Activated CD4-positive, alpha-beta memory T cell treated with anti-CD3 and anti-CD28 coated beads for 36 hours (primary cell): ENCODE data around the gene FAM120A. TPM values are rescaled to one million over a fixed set of nuclear protein-coding genes. Genes with fewer than 3 reads are reported as not detected.

Experiments
- CTCF ChIA-PET: fragments of 350-600 bp; sonication (Branson Sonifier 250); formaldehyde crosslinking; loops from one replicate; lab custom pipeline; 2021; ENCODE audit warnings: antibody characterized with exemption, inconsistent platforms; lab: Charles Lee
- POLR2A ChIA-PET: fragments of 350-600 bp; sonication (Branson Sonifier 250); formaldehyde crosslinking; loops from one replicate; lab custom pipeline; 2021; ENCODE audit warnings: antibody characterized with exemption; lab: Charles Lee
- DNase-seq: peaks from one replicate; pipeline ENCODE4 v3.0.0-alpha.2; 2020
- H3K27ac Mint-ChIP-seq: one replicate; pipeline ENCODE4 v1.8.0; 2021; ENCODE audit warnings: mixed read lengths
- H3K27me3 Mint-ChIP-seq: one replicate; pipeline ENCODE4 v1.8.0; 2021; ENCODE audit warnings: mixed read lengths
- H3K36me3 Mint-ChIP-seq: one replicate; pipeline ENCODE4 v1.8.0; 2021; ENCODE audit warnings: mixed read lengths
- H3K4me1 Mint-ChIP-seq: one replicate; pipeline ENCODE4 v1.8.0; 2021; ENCODE audit warnings: low read depth, mixed read lengths
- H3K4me3 Mint-ChIP-seq: one replicate; pipeline ENCODE4 v1.8.0; 2021; ENCODE audit warnings: mild to moderate bottlenecking, mixed read lengths
- H3K9me3 Mint-ChIP-seq: one replicate; pipeline ENCODE4 v1.8.0; 2021; ENCODE audit warnings: mixed read lengths
- intact Hi-C: fragments of 100-400 bp; cut with micrococcal nuclease; formaldehyde crosslinking; loops from one replicate; pipeline ENCODE4 v1.15.1; 2023
- total RNA-seq, 2 experiments: library from RNA; stranded (reverse); gene quantifications; one replicate each; pipeline ENCODE4 v1.2.3, GENCODE V29; 2021

The FAM120A gene
- total RNA-seq, 2 experiments from 2014 or later: 124 to 126 TPM

DNA sequence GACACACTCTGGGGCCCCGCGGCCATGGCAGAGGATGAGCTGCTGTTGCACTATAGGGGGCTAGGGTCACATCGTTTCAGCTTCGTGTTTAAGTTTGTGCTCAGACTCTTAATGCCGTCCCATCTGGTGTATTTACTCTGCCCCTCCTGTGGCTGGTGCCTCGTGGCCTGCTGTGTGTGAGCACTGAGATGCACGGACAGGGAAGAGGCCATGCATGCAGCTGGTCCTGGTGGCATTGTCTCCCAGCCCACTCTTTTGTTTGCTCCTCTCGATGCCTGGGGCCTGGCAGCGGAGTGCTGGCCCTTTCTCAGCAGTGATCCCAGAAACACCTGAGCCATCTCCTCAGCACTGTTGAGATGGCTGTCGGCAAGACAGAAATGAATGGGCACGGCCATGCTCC lies 94.9 kb downstream of the FAM120A start:
- H3K4me3 Mint-ChIP-seq: no peak overlapping the region
- intact Hi-C loops: no loop called here
- no peaks in the 10 kb centered on the region for H3K9me3 Mint-ChIP-seq
- POLR2A ChIA-PET: no interaction called here
- no peak for DNase-seq
- no peaks in the 10 kb centered on the region for H3K27me3 Mint-ChIP-seq
- H3K27ac Mint-ChIP-seq: no peak overlapping the region
- peaks cover 39% of the 10 kb centered on the region for H3K36me3 Mint-ChIP-seq
- peaks cover 4% of the 10 kb centered on the region for H3K4me1 Mint-ChIP-seq
- CTCF ChIA-PET: interaction anchor here (3.1 kb wide), 1 partner anchor 20 kb away, joined by 10 read pairs; no protein-coding TSS in a partner anchor

DNA sequence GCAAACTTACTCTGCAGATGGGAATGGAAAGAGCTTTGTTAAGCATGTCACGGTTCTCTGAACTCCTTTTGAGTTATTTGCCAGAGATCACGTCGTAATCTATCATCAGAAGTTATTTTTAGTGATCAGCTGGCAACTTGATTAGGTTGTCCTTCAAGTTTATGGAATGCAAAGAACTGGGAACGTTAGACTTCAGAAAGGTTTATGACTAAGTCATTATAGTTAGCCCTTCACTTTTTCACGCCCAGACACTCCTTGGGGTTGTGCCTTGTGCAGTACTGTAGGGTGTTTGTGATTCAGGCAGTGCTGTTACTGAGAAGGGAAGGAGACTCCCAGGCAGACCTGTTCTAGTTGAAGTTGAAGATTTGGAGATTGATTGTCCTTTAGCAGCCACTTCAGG lies 98.1 kb downstream of the FAM120A start:
- ChIA-PET POLR2A (no interaction called here), CTCF (interaction anchor here (4.0 kb wide), 1 partner anchor 16 kb away, joined by 17 read pairs; no protein-coding TSS in a partner anchor)
- H3K27me3 Mint-ChIP-seq: no peaks in the 10 kb centered on the region
- no peak overlapping the region for H3K4me3 Mint-ChIP-seq
- intact Hi-C loops: no loop called here
- H3K4me1 Mint-ChIP-seq: no peaks in the 10 kb centered on the region
- no peaks in the 10 kb centered on the region for H3K9me3 Mint-ChIP-seq
- peaks cover 35% of the 10 kb centered on the region for H3K36me3 Mint-ChIP-seq
- peak overlapping the region; percentile 15 for H3K27ac Mint-ChIP-seq
- DNase-seq: no peak

DNA sequence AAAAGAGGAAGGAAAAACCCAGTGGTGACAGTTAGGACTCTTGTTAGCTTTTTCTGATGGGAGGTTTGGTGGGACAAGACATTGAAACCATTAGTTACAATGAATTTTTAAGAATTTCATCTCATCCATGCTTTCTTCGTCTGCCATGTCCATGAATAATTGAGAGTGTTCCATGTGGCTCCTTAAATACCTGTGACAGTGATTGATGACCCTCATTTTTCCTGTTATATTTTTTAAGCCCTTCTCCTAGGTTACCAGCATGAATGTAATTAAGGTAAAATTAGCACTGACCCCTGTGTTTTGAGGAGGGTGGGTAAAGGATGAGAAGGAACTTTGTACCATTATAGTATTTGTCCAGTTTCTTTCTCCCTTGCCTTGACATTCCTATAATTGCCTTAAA lies 101.4 kb downstream of the FAM120A start:
- POLR2A ChIA-PET: no interaction called here
- CTCF ChIA-PET: interaction anchor here (1.5 kb wide), 1 partner anchor 13 kb away, joined by 8 read pairs; no protein-coding TSS in a partner anchor
- no peak overlapping the region for H3K4me3 Mint-ChIP-seq
- H3K9me3 Mint-ChIP-seq: no peaks in the 10 kb centered on the region
- H3K36me3 Mint-ChIP-seq: peaks cover 27% of the 10 kb centered on the region
- H3K27ac Mint-ChIP-seq: no peak overlapping the region
- H3K27me3 Mint-ChIP-seq: no peaks in the 10 kb centered on the region
- no peak for DNase-seq
- H3K4me1 Mint-ChIP-seq: no peaks in the 10 kb centered on the region
- intact Hi-C loops: no loop called here

DNA sequence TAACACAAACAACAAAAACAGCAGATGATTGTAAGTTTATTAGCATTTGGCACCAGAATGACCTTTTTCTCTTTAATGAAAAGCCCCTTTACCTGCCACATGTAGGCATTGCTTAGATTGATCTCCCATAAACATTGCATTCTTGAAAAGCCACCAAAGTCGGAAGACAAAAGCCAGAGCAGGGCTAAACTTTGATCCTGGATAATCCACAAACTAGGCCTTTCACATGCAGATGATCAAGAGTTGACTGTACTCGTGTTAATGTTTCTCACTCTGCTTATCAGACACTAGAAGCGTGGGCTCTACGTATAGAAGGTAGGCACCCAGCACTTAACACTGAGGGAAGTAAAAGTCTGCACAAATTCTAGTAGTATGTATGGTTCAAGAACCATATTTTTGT lies 103.9 kb downstream of the FAM120A start:
- Mint-ChIP-seq H3K4me3 (no peak overlapping the region), H3K27me3 (no peaks in the 10 kb centered on the region), H3K36me3 (peaks cover 37% of the 10 kb centered on the region), H3K9me3 (no peaks in the 10 kb centered on the region), H3K4me1 (no peaks in the 10 kb centered on the region), H3K27ac (no peak overlapping the region)
- ChIA-PET POLR2A (no interaction called here), CTCF (no interaction called here)
- no peak for DNase-seq
- intact Hi-C loops: no loop called here

DNA sequence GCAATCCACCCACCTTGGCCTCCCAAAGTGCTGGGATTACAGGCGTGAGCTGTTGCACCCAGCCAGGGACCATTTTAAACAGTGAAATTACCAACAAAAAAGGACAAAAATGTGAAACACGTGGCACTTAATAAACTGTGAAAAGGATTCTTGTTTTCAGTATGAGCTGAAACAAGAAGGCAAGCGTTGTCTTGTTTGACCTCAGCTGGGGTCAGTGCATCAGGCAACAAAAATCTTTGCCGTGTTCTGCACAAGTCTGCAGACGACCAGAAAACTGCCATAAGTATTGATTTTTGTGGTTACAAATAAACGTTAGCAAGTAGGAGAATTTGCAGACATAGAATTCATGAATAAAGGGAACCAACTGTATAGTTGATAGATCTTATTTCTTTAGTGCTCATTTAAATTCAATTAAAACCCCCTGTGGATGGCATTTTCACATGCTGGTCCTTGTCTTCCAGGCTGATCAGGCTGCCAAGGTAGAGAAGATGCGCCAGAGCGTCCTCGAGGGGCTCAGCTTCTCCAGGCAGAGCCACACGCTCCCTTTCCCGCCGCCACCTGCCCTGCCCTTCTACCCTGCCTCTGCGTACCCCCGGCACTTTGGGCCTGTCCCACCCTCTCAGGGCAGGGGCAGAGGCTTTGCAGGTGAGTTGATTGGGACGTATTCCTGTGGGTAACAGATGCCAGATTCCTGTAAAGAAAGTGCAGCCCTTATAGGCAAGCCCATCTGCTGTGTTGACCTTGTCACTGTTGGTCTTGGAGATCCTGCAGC lies 106.1 kb downstream of the FAM120A start:
- no peaks in the 10 kb centered on the region for H3K27me3 Mint-ChIP-seq
- H3K4me1 Mint-ChIP-seq: no peaks in the 10 kb centered on the region
- peaks cover 31% of the 10 kb centered on the region for H3K36me3 Mint-ChIP-seq
- ChIA-PET CTCF (interaction anchor here (0.6 to 1.7 kb wide), 2 partner anchors 9 to 80 kb away, joined by 3 to 5 read pairs; no protein-coding TSS in a partner anchor), POLR2A (no interaction called here)
- no peak overlapping the region for H3K4me3 Mint-ChIP-seq
- H3K27ac Mint-ChIP-seq: no peak overlapping the region
- no peaks in the 10 kb centered on the region for H3K9me3 Mint-ChIP-seq
- intact Hi-C loops: no loop called here
- DNase-seq: no peak

DNA sequence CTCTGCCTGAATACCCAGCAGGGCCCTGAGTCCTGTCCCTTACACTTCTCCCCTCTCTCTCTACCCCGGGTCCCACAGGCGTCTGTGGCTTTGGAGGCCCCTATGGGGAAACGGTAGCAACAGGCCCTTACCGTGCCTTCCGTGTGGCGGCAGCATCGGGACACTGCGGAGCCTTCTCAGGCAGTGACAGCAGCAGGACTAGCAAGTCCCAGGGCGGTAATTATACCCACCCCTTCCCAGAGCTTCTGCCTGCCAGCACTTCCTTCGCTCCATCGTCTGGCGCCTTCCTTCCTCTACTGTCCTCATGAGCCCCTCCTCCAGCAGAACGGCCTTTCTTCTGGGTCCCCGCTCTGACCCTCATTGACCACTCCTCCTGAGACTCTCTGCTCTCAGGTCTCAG lies 107.0 kb downstream of the FAM120A start:
- CTCF ChIA-PET: no interaction called here
- Mint-ChIP-seq H3K36me3 (peaks cover 38% of the 10 kb centered on the region), H3K9me3 (no peaks in the 10 kb centered on the region), H3K4me1 (no peaks in the 10 kb centered on the region), H3K27ac (no peak overlapping the region), H3K27me3 (no peaks in the 10 kb centered on the region), H3K4me3 (no peak overlapping the region)
- intact Hi-C loops: no loop called here
- POLR2A ChIA-PET: no interaction called here
- no peak for DNase-seq

DNA sequence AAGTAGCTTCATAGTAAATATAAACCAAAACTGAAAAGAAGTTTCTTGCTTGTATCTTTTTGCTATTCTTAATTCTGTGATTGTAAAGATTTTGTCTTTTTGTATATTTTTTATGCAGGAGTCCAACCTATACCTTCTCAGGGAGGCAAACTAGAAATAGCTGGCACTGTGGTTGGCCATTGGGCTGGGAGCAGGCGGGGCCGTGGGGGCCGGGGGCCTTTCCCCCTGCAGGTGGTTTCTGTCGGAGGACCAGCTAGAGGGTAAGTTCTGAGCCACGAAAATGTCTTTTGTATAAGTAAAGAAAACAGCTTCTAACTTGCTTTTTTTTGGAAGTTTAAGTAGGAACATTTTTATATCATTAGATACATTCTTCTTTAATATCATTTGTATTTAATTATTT lies 109.5 kb downstream of the FAM120A start:
- no peak for DNase-seq
- H3K27me3 Mint-ChIP-seq: no peaks in the 10 kb centered on the region
- intact Hi-C loops: loop anchor here (10.0 kb wide), 1 partner anchor 604 kb away; no protein-coding TSS in a partner anchor
- POLR2A ChIA-PET: no interaction called here
- peaks cover 14% of the 10 kb centered on the region for H3K4me1 Mint-ChIP-seq
- H3K27ac Mint-ChIP-seq: no peak overlapping the region
- CTCF ChIA-PET: interaction anchor here (1.2 kb wide), 1 partner anchor 407 kb away, joined by 3 read pairs; no protein-coding TSS in a partner anchor
- H3K36me3 Mint-ChIP-seq: peaks cover 46% of the 10 kb centered on the region
- no peaks in the 10 kb centered on the region for H3K9me3 Mint-ChIP-seq
- H3K4me3 Mint-ChIP-seq: no peak overlapping the region

DNA sequence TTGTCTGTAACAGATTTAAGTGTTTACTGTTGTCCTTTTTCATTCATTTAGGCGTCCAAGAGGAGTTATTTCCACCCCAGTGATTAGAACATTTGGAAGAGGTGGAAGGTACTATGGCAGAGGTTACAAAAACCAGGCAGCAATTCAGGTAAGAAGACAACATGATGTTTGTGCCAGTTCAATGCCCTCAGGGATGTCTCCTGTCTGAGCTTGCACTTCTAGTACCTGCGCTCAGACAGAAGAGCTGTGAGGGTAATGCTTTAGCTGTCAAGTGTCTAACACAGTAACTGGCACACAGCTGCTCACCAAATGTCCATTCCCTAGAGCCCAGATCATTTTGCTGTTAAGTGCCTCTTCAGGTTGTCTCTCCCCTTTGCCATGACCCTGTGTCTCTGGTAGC lies 110.7 kb downstream of the FAM120A start:
- Mint-ChIP-seq H3K4me1 (peaks cover 18% of the 10 kb centered on the region), H3K4me3 (no peak overlapping the region), H3K27me3 (no peaks in the 10 kb centered on the region), H3K36me3 (peaks cover 41% of the 10 kb centered on the region), H3K27ac (no peak overlapping the region), H3K9me3 (no peaks in the 10 kb centered on the region)
- CTCF ChIA-PET: interaction anchor here (1.2 kb wide), 1 partner anchor 408 kb away, joined by 3 read pairs; no protein-coding TSS in a partner anchor
- DNase-seq: no peak
- POLR2A ChIA-PET: no interaction called here
- intact Hi-C loops: loop anchor here (10.0 kb wide), 1 partner anchor 603 kb away; no protein-coding TSS in a partner anchor

DNA sequence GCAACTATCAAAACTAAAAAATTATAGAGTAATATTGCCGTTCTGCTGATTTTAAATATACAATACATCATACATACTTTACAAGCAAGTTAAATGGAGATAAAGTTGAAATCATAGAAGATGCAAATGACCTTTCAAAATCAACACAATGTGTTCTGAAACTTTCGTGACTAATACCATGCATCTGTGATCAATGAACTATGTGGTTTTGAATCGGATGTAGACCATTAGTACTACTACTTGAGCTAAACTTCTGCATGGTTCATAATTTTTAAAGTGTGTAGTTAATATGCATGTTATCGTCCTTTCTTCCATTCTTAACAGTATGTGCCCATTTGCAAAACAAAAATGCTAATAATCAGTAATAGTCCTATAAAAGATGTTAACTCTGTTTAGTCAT lies 113.6 kb downstream of the FAM120A start:
- H3K27me3 Mint-ChIP-seq: no peaks in the 10 kb centered on the region
- H3K36me3 Mint-ChIP-seq: peaks cover 25% of the 10 kb centered on the region
- peak overlapping the region; percentile 64 for H3K27ac Mint-ChIP-seq
- H3K9me3 Mint-ChIP-seq: no peaks in the 10 kb centered on the region
- POLR2A ChIA-PET: interaction anchor here (1.5 kb wide), 1 partner anchor 895 kb away, joined by 3 read pairs; the partner anchor contains the start of gene IPPK
- no peak overlapping the region for H3K4me3 Mint-ChIP-seq
- intact Hi-C loops: loop anchor here (5.0 to 10.0 kb wide), 3 partner anchors 408 to 600 kb away; partner anchors contain the start of gene CARD19
- DNase-seq: no peak
- CTCF ChIA-PET: interaction anchor here (1.0 to 2.6 kb wide), 8 partner anchors 14 to 251 kb away, joined by 3 to 17 read pairs (median 9); partner anchors contain the start of gene FAM120A
- peaks cover 25% of the 10 kb centered on the region for H3K4me1 Mint-ChIP-seq

DNA sequence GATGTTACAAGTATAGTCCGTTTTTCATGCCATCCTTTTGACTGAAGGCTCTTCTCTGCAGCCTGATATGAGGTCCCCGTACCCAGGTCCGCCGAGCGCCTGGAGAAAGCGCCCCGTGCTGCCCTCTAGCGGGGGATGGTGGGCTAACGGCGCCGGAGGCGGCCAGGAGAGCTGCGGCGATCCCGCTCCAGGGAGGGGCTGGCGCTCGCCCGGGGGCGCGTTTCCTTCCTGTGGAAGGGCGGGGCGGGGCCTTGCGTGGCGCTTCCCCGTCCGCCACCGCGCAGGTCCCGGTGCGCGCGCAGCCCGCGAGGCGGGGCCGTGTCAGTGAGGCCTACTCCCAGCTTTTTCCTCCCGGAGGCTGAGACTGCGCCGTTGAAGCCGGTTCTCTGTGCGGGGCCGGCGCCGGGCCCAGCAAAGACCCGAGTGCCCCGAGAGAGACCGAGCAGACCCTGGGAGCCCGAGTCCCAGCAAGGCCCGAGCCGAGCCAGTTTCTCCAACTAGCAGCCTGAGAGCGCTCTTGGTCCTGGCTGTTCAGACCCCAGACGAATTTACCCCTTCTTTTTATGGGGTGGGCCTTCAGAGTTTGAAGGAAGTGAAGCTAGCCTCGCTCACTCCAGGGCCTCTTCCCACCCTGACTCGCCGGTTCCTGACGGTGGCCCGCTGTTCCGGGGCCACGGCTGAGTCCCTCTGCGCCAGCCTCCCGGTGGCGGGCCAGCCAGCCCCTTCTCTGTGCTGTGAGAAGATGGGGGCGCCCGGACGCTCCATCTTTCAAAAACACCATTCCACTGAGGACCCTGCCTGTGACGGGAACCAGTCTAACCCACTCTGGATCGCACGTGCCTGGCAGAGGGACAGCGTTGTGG lies 115.2 kb downstream of the FAM120A start:
- peak overlapping the region; percentile 88 for H3K27ac Mint-ChIP-seq
- H3K36me3 Mint-ChIP-seq: peaks cover 25% of the 10 kb centered on the region
- POLR2A ChIA-PET: interaction anchor here (0.5 to 1.7 kb wide), 9 partner anchors 9 to 1337 kb away, joined by 3 to 14 read pairs (median 5); partner anchors contain the start of genes FAM120AOS, IPPK and PHF2
- no peaks in the 10 kb centered on the region for H3K27me3 Mint-ChIP-seq
- intact Hi-C loops: loop anchor here (1.0 to 10.0 kb wide), 4 partner anchors 113 to 598 kb away; partner anchors contain the start of genes CARD19 and FAM120AOS
- H3K9me3 Mint-ChIP-seq: peaks cover 8% of the 10 kb centered on the region
- H3K4me3 Mint-ChIP-seq: peak overlapping the region; percentile 86
- peaks cover 25% of the 10 kb centered on the region for H3K4me1 Mint-ChIP-seq
- CTCF ChIA-PET: interaction anchor here (0.6 to 2.6 kb wide), 30 partner anchors 8 to 612 kb away, joined by 3 to 22 read pairs (median 4); partner anchors contain the start of genes FAM120A and FAM120AOS
- peak; percentile 99 for DNase-seq

DNA sequence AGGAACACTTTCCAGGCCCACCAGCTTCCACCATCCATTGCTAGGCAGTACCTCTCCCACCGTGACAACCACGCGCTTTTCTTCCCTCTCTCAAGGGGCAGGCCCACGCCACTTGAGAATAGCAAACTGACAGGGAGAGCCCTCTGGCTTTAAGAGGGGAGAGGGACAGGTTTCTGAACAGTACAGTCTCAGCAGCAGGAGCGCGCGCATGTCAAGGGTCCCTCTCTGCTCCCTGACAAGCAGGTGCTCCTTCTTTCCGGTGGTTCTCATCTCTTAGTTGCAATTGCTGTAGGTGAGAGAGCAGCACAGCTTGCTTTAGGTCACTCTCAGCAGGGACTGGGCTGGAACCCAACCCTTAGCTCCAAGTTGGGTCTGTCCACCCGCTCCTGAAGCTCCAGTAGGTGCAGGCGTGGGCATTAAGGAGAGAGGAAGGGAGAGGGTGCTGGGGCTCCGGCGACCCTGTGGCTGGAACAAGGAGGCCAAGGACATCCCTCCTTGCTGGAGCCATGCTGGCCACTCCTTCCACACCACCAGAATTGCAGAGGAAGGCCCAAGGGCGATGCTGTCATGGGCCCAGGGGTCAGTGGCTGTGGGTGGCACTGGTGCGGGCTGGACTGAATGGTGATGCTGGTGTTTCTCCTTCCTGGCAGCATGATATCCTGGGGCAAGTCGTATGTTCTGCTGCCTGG lies 115.9 kb downstream of the FAM120A start:
- ChIA-PET POLR2A (interaction anchor here (1.7 kb wide), 3 partner anchors 9 to 114 kb away, joined by 6 to 14 read pairs (median 10); partner anchors contain the start of genes FAM120AOS and PHF2), CTCF (interaction anchor here (1.0 to 2.0 kb wide), 7 partner anchors 8 to 564 kb away, joined by 3 to 22 read pairs (median 10); partner anchors contain the start of gene FAM120AOS)
- no peak for DNase-seq
- Mint-ChIP-seq H3K9me3 (peaks cover 8% of the 10 kb centered on the region), H3K4me3 (peak overlapping the region; percentile 86), H3K27me3 (no peaks in the 10 kb centered on the region), H3K4me1 (peaks cover 25% of the 10 kb centered on the region), H3K36me3 (peaks cover 19% of the 10 kb centered on the region), H3K27ac (peak overlapping the region; percentile 88)
- intact Hi-C loops: loop anchor here (5.0 to 10.0 kb wide), 3 partner anchors 410 to 597 kb away; partner anchors contain the start of gene CARD19
